Measurements from ENCODE around the gene TCEAL5.
"Not testable (repeated sequence)": the region's sequence is repeated elsewhere in the genome, so short reads cannot be mapped to it uniquely, and the experiment has no call there.

The TCEAL5 gene, protein sequence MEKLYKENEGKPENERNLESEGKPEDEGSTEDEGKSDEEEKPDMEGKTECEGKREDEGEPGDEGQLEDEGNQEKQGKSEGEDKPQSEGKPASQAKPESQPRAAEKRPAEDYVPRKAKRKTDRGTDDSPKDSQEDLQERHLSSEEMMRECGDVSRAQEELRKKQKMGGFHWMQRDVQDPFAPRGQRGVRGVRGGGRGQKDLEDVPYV

GRCh38 chrX:103276581-103277002, at the start of gene TCEAL5:
TSS of gene TCEAL5 (minus strand) at chrX:103276750. CDS start at chrX:103274563, 2,187 bp downstream.
- DNase-seq (ENCODE audit: insufficient read length, low spot score) (no peak), FAIRE-seq (no peak)

DNA sequence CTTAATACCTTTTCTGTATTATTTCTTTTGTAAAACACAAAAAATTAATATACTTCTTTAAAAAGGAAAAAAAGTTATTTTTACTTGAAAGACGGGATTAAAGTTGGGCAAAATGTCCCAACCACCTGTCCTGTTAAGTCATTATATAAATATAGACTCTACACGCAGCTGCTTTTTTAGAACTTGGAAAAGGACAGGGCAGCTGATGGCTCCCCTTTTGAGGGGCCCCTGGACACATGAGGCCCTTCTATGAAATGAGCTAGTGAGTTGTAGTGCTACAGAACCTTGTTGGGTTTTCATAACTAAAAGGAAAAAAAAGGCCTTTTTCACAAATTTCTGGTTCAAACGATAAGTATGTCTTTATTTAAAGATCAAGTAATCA, 34.8 kb upstream of the TCEAL5 start:
- FAIRE-seq, result no peak
- no peak for DNase-seq (ENCODE audit: insufficient read length, low spot score)

- peak; percentile 17 for DNase-seq (ENCODE audit: insufficient read length, low spot score)
- FAIRE-seq, result peak; percentile 61
Measured at GRCh38 chrX:103310555-103311398, 34.2 kb upstream of the TCEAL5 start, which contains the start of gene BEX2. TSS of gene BEX2 (minus strand) at chrX:103310990. CDS start at chrX:103309976, 1,014 bp downstream.

DNA sequence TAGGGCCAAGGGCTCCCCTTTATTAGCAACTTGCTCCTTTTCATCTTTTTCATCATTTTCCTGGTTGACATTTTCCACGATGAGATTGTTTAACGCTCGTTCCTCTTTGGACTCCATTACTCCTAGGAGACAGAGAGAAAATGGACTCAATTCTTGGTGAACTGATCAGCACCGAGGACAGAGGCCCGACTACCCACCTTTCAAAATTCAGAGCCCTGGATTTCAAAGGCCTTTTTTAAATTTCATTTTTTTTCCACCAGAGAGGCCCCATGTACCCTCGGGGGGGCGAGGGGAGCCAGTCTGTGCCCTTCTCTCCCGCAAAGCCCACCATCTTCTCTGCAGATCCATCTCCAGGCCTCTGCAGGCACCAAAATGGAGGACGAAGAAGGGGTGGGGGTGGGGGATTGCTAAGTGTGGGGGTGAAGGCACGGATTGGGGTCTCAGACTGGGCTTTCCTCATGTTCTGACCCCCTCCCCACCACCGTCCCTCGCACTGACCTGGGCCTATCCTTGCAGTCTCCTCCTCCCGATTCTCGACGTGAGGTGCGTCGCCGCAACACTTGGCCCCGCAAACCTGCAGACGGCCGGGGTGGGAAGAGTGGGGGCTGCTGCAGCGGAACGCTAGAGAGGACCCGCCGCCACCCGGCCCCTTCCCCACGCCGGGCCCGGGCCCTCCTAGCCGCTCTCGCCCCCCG, 33.5 kb upstream of the TCEAL5 start:
- DNase-seq (ENCODE audit: insufficient read length, low spot score), result no peak
- FAIRE-seq, result peak; percentile 4

GRCh38 chrX:103305666-103306065, 29.1 kb upstream of the TCEAL5 start:
- not testable (repeated sequence) for DNase-seq (ENCODE audit: insufficient read length, low spot score); FAIRE-seq

DNA sequence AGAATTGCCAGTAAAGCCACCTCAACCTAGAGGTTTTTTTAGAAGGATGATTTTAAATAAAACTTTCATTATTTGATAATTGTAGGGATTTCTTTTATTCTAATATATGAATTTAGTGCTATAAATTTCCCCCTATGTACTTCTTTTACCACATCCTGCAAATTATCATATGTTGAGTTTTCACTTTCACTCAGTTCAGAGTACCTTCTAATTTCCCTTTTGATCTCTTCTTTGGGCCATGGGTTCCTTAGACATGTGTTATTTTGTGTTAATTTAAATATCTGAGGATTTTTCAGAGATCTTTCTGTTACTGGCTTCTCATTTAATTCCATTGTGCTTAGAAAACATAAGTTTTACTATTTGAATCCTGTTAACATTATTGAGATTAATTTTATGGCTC, 28.2 kb upstream of the TCEAL5 start:
- no peak for DNase-seq (ENCODE audit: insufficient read length, low spot score)
- FAIRE-seq, result no peak

GRCh38 chrX:103293118-103293517, 16.6 kb upstream of the TCEAL5 start:
- FAIRE-seq (no peak), DNase-seq (ENCODE audit: insufficient read length, low spot score) (no peak)

DNA sequence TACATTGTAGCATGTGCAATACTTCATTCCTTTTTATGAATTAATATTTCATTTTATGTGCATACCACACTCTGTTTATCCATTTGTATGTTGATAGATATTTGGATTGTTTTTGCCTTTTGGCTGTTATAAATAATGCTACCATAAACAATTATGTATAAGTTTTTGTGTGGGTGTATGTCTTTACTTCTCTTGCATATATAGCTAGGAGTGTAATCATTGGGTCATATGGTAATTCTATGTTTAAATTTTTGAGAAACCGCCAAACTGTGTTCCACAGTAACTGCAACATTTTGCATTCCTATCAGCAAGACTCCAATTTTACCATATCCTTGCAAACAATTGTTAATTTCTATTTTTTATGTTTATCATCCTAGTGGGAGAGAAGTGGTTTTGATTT, 3.1 kb upstream of the TCEAL5 start:
- DNase-seq (ENCODE audit: insufficient read length, low spot score) (no peak), FAIRE-seq (no peak)

GRCh38 chrX:103275947-103276567, 493 bp downstream of the TCEAL5 start:
- no peak for DNase-seq (ENCODE audit: insufficient read length, low spot score)

GRCh38 chrX:103274284-103274683, 2.3 kb downstream of the TCEAL5 start:
- FAIRE-seq (no peak), DNase-seq (ENCODE audit: insufficient read length, low spot score) (no peak)

More at GRCh38 chrX:103275947-103276567, 493 bp downstream of the TCEAL5 start:
- FAIRE-seq, result no peak

DNA sequence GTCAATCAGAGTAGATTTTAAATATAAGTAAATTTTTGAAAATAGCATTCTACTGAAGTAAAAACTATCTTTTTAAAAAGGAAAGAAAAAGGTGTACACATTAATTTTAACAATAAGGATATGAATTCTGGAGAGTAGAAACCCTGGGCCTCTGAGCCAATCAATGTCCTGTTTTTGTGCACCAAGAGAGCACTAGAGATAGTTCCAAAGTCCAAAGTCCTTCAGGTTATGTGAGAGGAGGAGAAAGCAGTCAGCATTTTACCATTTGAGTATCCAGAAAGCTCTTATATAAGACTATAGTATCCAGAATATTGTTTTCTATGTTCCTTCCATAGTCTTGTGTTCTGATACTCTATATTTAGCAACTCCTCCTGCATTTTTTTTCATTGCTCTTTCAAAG, 18.3 kb downstream of the TCEAL5 start:
- FAIRE-seq, result no peak
- no peak for DNase-seq (ENCODE audit: insufficient read length, low spot score)

- DNase-seq (ENCODE audit: insufficient read length, low spot score) (no peak), FAIRE-seq (no peak)
Measured at GRCh38 chrX:103256651-103257050, 19.9 kb downstream of the TCEAL5 start.

- FAIRE-seq (peak; percentile 82), DNase-seq (ENCODE audit: insufficient read length, low spot score) (peak; percentile 4)
Measured at GRCh38 chrX:103254921-103255493, 21.5 kb downstream of the TCEAL5 start, which contains the start of gene TCEAL8. TSS of gene TCEAL8 (minus strand) at chrX:103255155. CDS start at chrX:103253979, 1,176 bp downstream.

GRCh38 chrX:103254171-103254824, 22.3 kb downstream of the TCEAL5 start:
- FAIRE-seq, result peak; percentile 39
- DNase-seq (ENCODE audit: insufficient read length, low spot score), result peak; percentile 8

- no peak for FAIRE-seq
- DNase-seq (ENCODE audit: insufficient read length, low spot score), result no peak
Measured at GRCh38 chrX:103253608-103254007, 22.9 kb downstream of the TCEAL5 start.

DNA sequence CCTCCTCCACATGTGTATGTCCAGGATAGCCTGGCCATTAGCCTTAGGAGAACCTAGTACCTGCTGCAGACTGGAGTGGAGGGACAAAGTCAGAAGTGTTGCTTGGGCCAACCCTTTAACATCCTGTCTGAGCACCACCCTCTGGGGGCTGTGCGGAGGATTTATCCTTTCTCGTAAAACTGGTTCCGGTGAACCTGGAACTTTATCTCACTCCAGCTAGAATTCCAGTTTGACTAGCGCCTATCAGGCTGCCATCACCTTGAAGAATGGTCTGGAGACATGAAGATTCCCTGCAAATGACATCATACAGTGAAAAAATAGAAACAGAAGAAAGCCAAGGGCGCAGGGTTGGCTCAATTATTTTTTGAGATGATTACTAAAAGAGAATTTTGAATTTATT, 25.6 kb downstream of the TCEAL5 start:
- no peak for FAIRE-seq
- no peak for DNase-seq (ENCODE audit: insufficient read length, low spot score)

GRCh38 chrX:103249805-103250204, 26.7 kb downstream of the TCEAL5 start:
- no peak for DNase-seq (ENCODE audit: insufficient read length, low spot score)
- no peak for FAIRE-seq

DNA sequence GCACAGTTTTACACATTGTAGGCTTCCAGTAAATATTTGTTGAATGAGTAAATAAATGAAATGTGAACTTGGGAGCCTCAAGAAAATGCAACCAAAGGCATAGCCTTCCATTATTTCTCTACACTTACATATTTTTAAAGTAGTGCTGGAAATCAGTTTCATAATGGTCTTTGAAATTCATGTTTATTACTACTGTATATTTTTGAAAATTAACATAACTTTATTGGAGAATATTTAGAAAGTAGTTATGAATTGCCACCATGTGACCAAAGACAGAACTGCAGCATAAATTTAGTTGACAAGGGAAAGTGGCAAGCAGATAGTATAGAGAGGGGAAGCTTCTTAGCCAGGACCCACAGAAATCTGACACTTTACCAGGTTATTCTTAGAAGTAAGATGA, 28.0 kb downstream of the TCEAL5 start:
- FAIRE-seq, result peak; percentile 61
- DNase-seq (ENCODE audit: insufficient read length, low spot score), result no peak

DNA sequence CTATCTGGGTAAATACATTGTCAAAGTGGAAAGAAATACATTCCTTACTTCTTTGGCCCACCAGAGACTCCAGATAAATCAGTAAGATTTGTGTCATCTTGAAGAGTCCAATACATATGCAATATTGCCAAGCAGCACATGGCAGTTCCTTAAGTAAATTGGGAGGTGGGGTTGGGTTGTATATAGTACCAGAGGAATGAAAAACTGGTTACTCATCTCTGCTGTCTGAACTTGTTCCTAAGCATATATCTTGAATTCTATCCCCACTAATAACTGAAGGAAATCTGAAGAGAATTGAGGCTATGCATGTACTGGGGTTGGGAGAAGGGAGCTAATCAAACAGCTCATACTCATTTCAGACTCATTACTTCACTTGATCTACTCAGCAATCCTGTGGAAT, 36.4 kb downstream of the TCEAL5 start:
- FAIRE-seq (no peak), DNase-seq (ENCODE audit: insufficient read length, low spot score) (no peak)

DNA sequence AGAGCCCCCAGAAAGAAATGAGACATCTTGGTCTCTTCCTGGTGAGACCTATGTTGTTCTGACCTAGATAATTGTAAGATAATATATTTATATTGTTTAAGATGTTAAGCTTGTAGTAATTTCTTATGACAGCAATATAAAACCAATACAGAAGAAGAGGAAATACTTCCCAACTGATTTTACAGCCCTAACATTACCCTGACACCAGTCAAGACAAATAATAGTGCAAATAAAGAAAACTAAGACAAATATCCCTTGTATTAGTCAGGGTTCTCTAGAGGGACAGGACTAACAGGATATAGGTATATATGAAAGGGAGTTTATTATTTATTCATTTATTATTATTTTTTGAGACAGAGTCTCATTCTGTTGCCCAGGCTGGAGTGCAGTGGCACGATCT, 40.3 kb downstream of the TCEAL5 start:
- FAIRE-seq, result no peak

More for the DNA sequence above, 40.3 kb downstream of the TCEAL5 start:
- DNase-seq (ENCODE audit: insufficient read length, low spot score), result no peak
